B cell (primary cell): Measurements from ENCODE around the gene ANKS1B. TPM values are rescaled to one million over a fixed set of nuclear protein-coding genes. Genes with fewer than 3 reads are reported as not detected.

Experiments used
- ATAC-seq: fragments of 200-7000 bp; cut with Tn5 transposase; one replicate; pipeline ENCODE4 v1.10.0; 2021; ENCODE audit warnings: low read depth, mild to moderate bottlenecking, moderate number of reproducible peaks, moderate library complexity
- CTCF ChIA-PET: fragments of 350-600 bp; sonication (Branson Sonifier 250); formaldehyde crosslinking; loops from one replicate; lab custom pipeline; 2021; ENCODE audit warnings: antibody characterized with exemption, inconsistent platforms; lab: Charles Lee
- POLR2A ChIA-PET: fragments of 350-600 bp; sonication (Branson Sonifier 250); formaldehyde crosslinking; loops from one replicate; lab custom pipeline; 2021; ENCODE audit warnings: antibody characterized with exemption; lab: Charles Lee
- DNase-seq: peaks from one replicate; pipeline ENCODE4 v3.0.0; 2013
- H2AFZ ChIP-seq: 2 replicates; pipeline ENCODE4 v1.6.1; 2012; ENCODE audit warnings: mild to moderate bottlenecking, low read depth, low read length; ENCODE audit not compliant: insufficient read depth, poor library complexity, severe bottlenecking
- H3K27ac ChIP-seq, 2 donors: 1 replicate in 1 of 2; 2 replicates in 1 of 2; pipeline ENCODE4 v1.5.1; 2012 to 2013; ENCODE audit warnings: low read length in 2 of 2, mild to moderate bottlenecking in 2 of 2, moderate library complexity in 1 of 2
- H3K27me3 ChIP-seq, 4 experiments: fragments of 200-600 bp in 1 of 4; sonication (generic) in 1 of 4; replicated peaks in 1 of 4; 1 replicate in 2 of 4; 2 replicates in 2 of 4; pipeline versions ENCODE4 v1.6.1 to v1.7.0; 2013 to 2016; ENCODE audit warnings: low read length in 3 of 4, mild to moderate bottlenecking in 2 of 4, mixed read lengths in 1 of 4, moderate library complexity in 1 of 4; ENCODE audit not compliant: insufficient read depth in 4 of 4, control insufficient read depth in 3 of 4; ENCODE audit errors: control extremely low read depth in 1 of 4
- H3K36me3 ChIP-seq, 2 experiments: replicated peaks in 1 of 2; 1 replicate in 1 of 2; 2 replicates in 1 of 2; pipeline versions ENCODE4 v1.6.1 to v1.7.1; 2013; ENCODE audit warnings: low read length in 1 of 2; ENCODE audit not compliant: insufficient read depth in 2 of 2, control insufficient read depth in 1 of 2; ENCODE audit errors: control extremely low read depth in 1 of 2, extremely low read depth in 1 of 2
- H3K4me1 ChIP-seq, 2 donors: fragments of 200-600 bp in 1 of 2; sonication (generic) in 1 of 2; 1 replicate in 1 of 2; 2 replicates in 1 of 2; pipeline versions ENCODE4 v1.5.1 to v1.6.1; 2013 to 2017; ENCODE audit warnings: low read length in 2 of 2; ENCODE audit not compliant: control insufficient read depth in 2 of 2, insufficient read depth in 2 of 2
- H3K4me2 ChIP-seq: replicated peaks from 2 replicates; pipeline ENCODE3; 2012; ENCODE audit warnings: mild to moderate bottlenecking, low read depth, low read length; ENCODE audit not compliant: poor library complexity, severe bottlenecking
- H3K4me3 ChIP-seq, 5 experiments: fragments of 200-600 bp in 1 of 5; sonication (generic) in 1 of 5; 1 replicate in 3 of 5; 2 replicates in 2 of 5; pipeline versions ENCODE4 v1.5.1 to v1.7.0; 2011 to 2016; ENCODE audit warnings: low read length in 4 of 5, mild to moderate bottlenecking in 4 of 5, low read depth in 2 of 5, control low read depth in 1 of 5, moderate library complexity in 1 of 5; ENCODE audit not compliant: insufficient read depth in 1 of 5; ENCODE audit errors: control extremely low read depth in 1 of 5, extremely low read depth in 1 of 5
- H3K79me2 ChIP-seq: fragments of 200-600 bp; sonication (generic); one replicate; pipeline ENCODE4 v1.6.0; 2016; ENCODE audit warnings: low read length; ENCODE audit not compliant: control insufficient read depth, insufficient read depth
- H3K9ac ChIP-seq: fragments of 200-600 bp; sonication (generic); 2 replicates; pipeline ENCODE4 v1.6.1; 2017; ENCODE audit warnings: mild to moderate bottlenecking, low read length, moderate library complexity
- H3K9me3 ChIP-seq, 3 donors: one replicate each; pipeline versions ENCODE4 v1.6.1 to v1.7.1; 2013; ENCODE audit warnings: low read length in 2 of 3; ENCODE audit not compliant: control insufficient read depth in 2 of 3, insufficient read depth in 1 of 3; ENCODE audit errors: control extremely low read depth in 1 of 3
- H4K20me1 ChIP-seq: 2 replicates; pipeline ENCODE4 v1.6.0; 2012; ENCODE audit warnings: mild to moderate bottlenecking, low read length; ENCODE audit not compliant: insufficient read depth, control insufficient read depth, poor library complexity, severe bottlenecking
- H3K27ac Mint-ChIP-seq: one replicate; pipeline ENCODE4 v1.8.0; 2021; ENCODE audit warnings: mixed read lengths
- H3K27me3 Mint-ChIP-seq: one replicate; pipeline ENCODE4 v1.8.0; 2021; ENCODE audit warnings: mixed read lengths
- H3K4me1 Mint-ChIP-seq: one replicate; pipeline ENCODE4 v1.8.0; 2021; ENCODE audit warnings: mixed read lengths
- H3K4me3 Mint-ChIP-seq: one replicate; pipeline ENCODE4 v1.8.0; 2021; ENCODE audit warnings: mixed read lengths
- H3K9me3 Mint-ChIP-seq: one replicate; pipeline ENCODE4 v1.8.0; 2022; ENCODE audit warnings: mixed read lengths; ENCODE audit not compliant: insufficient read depth
- CTCF ChIP-seq: fragments of 200-600 bp; IDR thresholded peaks from one replicate; pipeline ENCODE4 v1.8.0; 2022; ENCODE audit warnings: antibody characterized with exemption, mild to moderate bottlenecking
- EZH2 ChIP-seq: IDR thresholded peaks from 2 replicates; pipeline ENCODE4 v1.6.1; 2012; ENCODE audit warnings: borderline replicate concordance, low read depth, mild to moderate bottlenecking, moderate library complexity, low read length; ENCODE audit not compliant: insufficient read depth, poor library complexity, severe bottlenecking
- WGBS: methylation state at CpG from one replicate; pipeline ENCODE4 v1.1.5; 2013; ENCODE audit warnings: missing lambda C conversion rate; ENCODE audit not compliant: insufficient coverage; 5-methylcytosine and 5-hydroxymethylcytosine counted together
- intact Hi-C: fragments of 100-400 bp; cut with micrococcal nuclease; formaldehyde crosslinking; loops from one replicate; pipeline ENCODE4 v1.10.0; 2022
- polyA plus RNA-seq: library from polyadenylated mRNA; depleted of rRNA; stranded (reverse); fragments of >200 nt; gene quantifications from 2 replicates; pipeline ENCODE4 v1.2.3, GENCODE V29; 2012
- total RNA-seq, 2 donors: library from RNA; stranded (reverse); fragments of 120-200 nt in 1 of 2; gene quantifications; 1 replicate in 1 of 2; 2 replicates in 1 of 2; pipeline versions ENCODE4 v1.2.3 to v1.2.4, GENCODE V29; 2013 to 2022

ANKS1B gene
- total and polyA plus RNA-seq, 2 donors (not counting 1 experiment from before 2014, with no cell fraction given) = not detected

- H3K27me3 ChIP-seq = no peaks in the 10 kb centered on the region
- CTCF ChIA-PET = no interaction called here
- Mint-ChIP-seq H3K27me3 (peaks cover 3% of the 10 kb centered on the region), H3K9me3 (peaks cover 3% of the 10 kb centered on the region), H3K27ac (no peak overlapping the region), H3K4me3 (no peak overlapping the region), H3K4me1 (no peaks in the 10 kb centered on the region)
- TF ChIP-seq EZH2 (no peak), CTCF (no peak)
- intact Hi-C loops = no loop called here
- H3K27ac ChIP-seq = no peak overlapping the region
- no peak overlapping the region for H3K4me2 ChIP-seq
- no peaks in the 10 kb centered on the region for H3K79me2 ChIP-seq
- DNase-seq (no peak), ATAC-seq (no peak)
- H3K36me3 ChIP-seq = no peaks in the 10 kb centered on the region
- POLR2A ChIA-PET = no interaction called here
- no peak overlapping the region for H3K4me3 ChIP-seq
- H3K9ac ChIP-seq = no peak overlapping the region
- H3K4me1 ChIP-seq = no peaks in the 10 kb centered on the region
- no peak overlapping the region for H2AFZ ChIP-seq
- H4K20me1 ChIP-seq = no peaks in the 10 kb centered on the region
- WGBS = 61% methylated on average over 4 of the region's 5 CpGs
- H3K9me3 ChIP-seq = no peaks in the 10 kb centered on the region
Measured at GRCh38 chr12:99029511-99030271, 955.0 kb downstream of the ANKS1B start.

GRCh38 chr12:99027461-99027860, 957.3 kb downstream of the ANKS1B start:
- WGBS = 71% methylated on average over 1 of the region's 2 CpGs
- Histone ChIP-seq H3K79me2 (no peaks in the 10 kb centered on the region), H3K36me3 (no peaks in the 10 kb centered on the region), H3K9ac (no peak overlapping the region), H3K4me2 (no peak overlapping the region), H2AFZ (no peak overlapping the region), H3K4me1 (no peaks in the 10 kb centered on the region), H3K27me3 (no peaks in the 10 kb centered on the region), H3K27ac (no peak overlapping the region), H3K4me3 (no peak overlapping the region), H4K20me1 (no peaks in the 10 kb centered on the region), H3K9me3 (no peaks in the 10 kb centered on the region)
- DNase-seq (no peak), ATAC-seq (no peak)
- peaks cover 3% of the 10 kb centered on the region for H3K27me3 Mint-ChIP-seq
- H3K4me3 Mint-ChIP-seq = no peak overlapping the region
- TF ChIP-seq EZH2 (no peak), CTCF (no peak)
- intact Hi-C loops = no loop called here
- H3K27ac Mint-ChIP-seq = no peak overlapping the region
- POLR2A ChIA-PET = no interaction called here
- H3K4me1 Mint-ChIP-seq = no peaks in the 10 kb centered on the region
- CTCF ChIA-PET = no interaction called here
- H3K9me3 Mint-ChIP-seq = peaks cover 2% of the 10 kb centered on the region
